GM18868 (cell line): ENCODE data around the gene IFFO2.
"Not testable (repeated sequence)": the region's sequence is repeated elsewhere in the genome, so short reads cannot be mapped to it uniquely, and the experiment has no call there.

Source experiments
- ATAC-seq: cut with Tn5 transposase; IDR thresholded peaks from one replicate; pipeline ENCODE4 v1.9.1; 2021; ENCODE audit warnings: mild to moderate bottlenecking, moderate library complexity; ENCODE audit not compliant: unreplicated experiment

Gene IFFO2

DNA sequence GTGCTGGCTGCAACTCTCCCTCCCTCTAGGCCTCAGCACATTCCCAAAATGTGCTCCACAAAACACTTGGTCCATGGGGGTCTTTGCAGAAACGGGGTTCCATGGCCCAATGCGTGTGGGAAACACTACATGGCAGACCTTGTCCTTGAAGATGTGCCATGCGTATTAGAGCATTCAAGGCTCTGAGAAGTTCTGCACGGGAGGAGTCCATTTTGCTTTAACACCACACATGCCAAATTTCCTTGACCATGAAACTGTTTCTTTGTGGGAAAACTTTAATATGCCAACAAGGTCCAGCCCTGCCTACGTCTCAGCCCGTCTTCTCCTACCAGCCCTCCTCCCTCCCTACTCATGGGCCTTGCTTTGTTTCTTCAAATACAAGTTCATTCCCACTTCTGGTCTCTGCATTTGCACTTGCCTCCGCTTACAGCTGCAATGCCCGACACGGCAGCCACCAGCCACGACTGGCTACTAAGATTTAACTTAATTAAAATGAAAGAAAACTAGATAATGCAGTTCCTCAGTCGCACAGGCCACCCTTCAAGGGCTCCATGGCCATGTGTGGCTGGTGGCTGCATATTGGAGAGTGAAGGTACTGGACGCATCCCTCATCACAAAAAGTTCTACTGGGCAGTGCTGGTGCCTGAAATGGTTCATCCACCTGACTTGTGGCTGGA, 77.8 kb downstream of the IFFO2 start:
- no peak for ATAC-seq

DNA sequence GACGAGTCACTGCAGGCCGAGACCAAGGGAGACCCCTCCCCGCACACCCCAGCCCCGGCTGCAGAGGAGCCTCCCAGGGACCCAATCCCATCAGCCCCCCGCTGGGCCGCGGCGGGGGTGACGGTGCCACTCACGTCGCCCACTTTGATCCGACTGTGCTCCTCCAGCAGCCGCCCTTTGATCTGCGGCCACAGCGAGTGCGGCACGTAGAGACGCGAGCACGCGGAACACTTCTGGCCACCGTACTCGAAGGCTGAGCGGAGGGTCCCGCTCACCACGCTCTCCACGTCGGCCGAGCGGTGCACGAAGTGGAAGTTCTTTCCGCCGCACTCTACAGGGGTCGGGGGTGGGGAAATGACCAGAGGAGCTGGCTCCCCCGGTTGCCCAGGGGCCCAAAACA, 79.2 kb downstream of the IFFO2 start:
- no peak for ATAC-seq

DNA sequence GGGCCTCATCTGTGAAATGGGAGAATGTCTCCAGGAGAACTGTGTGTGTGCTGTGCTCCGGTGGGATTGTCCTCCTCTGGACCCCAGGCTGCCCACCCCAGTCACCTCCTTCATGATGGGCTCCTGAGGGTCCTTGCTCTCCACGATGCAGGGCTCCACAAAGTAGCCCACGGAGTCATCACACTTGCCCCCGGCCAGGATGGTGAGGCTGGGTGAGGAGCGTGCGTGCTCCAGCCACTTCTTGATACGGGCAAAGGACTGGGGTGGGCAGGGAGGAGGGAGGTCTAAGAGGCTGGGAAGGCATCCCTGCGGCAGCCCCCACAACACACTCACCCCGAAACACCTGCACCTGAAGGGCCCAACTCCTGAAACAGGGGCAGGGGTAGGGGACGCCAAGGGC, 80.3 kb downstream of the IFFO2 start:
- no peak for ATAC-seq

DNA sequence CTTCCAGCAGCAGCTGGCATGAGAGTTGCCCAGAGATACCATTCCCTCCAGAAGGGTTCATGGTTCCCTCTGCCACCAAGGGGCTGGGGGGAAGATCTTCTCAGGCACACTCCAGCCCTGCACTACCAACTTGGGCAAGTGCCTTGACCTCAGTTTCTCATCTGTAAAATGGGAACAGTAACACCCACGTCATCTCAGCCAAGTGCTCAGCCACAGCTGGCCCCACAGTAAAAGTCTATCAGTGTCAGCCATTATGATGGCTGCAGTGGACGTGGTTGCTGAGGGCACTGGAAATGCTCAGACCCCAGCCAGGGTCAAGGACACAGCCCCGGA, 80.7 kb downstream of the IFFO2 start:
- no peak for ATAC-seq

DNA sequence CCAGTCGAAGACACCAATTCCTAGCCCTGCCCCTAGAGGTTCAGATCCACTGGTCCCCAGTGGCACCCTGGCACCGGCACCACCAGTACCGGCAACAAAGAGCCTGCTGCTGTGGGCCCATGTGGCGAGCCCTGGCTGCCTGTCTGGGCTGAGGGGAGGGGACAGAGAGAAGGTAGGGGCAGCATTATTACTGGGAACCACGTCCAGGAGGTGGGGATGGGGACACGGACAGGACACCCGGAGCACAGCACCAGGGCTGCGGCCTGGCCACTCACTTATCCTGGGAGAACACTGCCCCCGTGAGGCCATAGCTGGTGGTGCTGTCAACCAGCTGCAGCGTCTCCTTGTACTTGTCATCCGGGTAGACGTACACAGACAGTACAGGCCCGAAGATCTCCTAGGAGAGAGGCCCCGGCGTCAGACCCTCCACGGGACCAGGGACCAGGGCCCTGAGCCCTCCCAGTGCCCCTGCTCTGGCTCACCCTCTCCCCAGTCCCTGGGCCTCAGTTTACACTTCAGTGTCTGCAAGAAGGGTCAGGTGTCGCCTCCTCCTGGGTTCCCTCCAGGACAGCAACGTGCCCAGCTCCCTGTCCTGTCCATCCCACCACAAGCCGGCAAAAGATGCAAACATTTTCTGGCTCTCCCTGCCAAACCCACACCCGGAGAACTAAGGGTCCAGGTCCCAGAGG, 81.2 kb downstream of the IFFO2 start:
- no peak for ATAC-seq

DNA sequence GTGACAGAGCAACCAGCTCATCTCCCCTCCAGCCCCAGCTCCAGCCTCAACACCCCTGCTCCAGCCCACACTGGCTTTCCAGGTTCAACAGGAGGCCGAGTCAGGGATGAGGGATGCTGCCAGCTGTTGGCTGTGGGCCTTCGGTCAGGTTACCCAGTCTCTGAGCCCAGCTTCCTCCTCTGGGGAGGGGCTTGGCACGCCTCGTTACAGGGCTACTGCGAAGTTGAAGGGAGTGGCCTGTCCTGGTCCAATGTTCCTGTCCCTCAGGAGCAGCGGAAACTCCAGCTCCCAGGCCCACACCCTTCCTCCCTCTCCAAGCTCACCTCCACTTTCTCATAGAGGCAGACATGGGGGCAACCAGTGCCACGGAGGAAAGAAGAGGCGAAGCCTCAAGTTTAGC, 81.9 kb downstream of the IFFO2 start:
- no peak for ATAC-seq

DNA sequence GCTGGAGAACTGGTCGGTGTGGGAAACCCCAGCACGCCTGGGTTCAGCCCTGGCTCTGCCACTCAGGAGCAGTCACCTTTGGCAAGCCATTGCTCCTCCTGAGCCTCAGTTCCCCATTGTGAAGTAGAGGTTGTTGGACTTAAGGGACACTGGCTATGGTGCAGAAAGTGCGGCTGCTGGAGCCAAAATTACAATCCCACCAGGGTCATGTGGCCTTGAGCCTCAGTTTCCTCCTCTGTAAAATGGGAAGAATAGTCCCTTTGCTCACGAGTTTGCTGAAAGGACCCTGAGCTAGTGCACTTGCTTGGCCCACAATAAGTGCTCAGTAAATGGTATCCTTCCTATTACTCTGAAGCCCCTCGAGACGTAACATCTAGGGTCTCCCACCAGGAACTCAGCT, 82.4 kb downstream of the IFFO2 start:
- no peak for ATAC-seq

DNA sequence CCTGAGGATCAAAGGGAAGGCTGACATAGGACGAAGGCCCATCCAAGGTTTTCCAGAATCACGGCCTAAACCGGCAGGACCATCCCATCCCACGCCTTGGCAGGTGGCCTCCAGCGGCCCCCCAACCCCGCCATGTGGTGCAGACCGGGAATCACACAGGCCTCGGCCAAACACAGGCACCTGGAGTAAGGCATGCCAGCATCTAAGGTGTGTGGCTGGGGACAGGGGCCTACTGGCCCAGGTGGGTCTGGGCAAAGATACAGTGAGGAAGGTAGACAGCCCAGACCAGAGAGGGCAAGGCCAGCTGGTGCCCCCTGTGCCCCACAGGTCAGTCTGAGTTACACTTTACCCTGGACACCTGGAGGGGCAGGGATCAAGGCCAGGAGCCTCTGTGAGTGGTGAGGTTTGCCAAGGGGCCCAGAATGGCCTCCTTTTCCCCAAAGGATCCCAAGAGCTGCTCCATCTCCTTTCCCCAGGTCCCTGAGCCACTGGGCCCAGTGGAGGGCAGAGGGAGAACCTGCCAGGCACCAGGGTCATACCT, 84.3 kb downstream of the IFFO2 start:
- ATAC-seq, result no peak

DNA sequence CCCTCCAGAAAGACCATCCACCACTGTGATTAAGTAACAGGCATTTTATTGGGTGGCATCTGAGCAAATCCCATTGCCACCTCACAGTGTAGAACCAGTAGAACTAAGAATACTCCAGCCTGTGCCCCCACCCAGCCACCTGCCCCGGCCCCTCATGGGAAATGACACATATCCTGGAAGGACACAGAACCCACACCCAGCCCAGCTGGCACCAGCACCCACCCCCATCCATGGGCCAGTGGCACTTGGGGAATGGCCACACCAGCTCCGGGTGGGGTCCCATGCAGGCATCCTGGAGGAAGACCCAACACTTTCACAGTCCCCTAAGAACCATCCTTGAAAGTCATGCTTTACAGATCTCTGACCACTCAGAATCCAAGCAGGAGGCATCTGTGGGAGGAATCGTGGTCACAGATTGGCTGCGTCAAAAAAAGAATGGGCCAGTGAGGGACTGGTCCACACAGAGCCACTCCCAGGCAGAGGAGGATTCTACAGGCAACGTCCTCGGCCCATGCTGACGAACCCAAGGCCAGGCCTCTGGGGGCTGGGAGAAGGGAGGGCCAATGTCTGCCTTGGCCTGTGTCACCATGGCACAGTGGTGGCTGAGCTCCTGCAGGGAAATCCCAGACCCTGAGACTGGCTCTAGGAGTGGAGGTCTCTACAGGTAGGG, 84.9 kb downstream of the IFFO2 start:
- no peak for ATAC-seq

DNA sequence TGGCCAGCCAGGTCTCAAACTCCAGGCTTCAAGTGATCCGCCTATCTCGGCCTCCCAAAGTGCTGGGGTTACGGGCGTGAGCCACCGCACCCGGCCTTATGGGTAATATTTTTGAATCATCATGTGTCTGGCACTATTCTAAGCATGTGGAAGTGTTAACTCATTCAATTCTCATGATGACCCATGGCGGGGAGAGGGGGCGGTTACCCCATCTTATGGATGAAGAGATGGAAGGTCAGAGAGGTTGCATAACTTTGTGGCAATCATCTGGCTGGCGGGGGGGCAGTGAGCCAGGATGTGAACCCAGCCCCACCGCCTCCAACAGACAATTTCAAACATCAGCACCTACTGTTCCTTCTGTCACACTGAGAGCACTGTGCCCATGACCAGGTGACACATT, 85.5 kb downstream of the IFFO2 start:
- no peak for ATAC-seq

DNA sequence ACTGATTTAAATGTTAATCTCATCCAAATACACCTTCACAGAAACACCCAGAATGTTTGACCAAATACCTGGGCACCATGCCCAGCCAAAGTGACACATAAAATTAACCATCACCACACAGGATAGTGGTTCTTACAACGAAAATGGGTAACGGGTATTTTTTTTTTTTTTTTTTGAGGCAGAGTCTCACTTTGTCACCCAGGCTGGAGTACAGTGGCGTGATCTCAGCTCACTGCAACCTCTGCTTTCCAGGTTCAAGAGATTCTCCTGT, 85.9 kb downstream of the IFFO2 start:
- not testable (repeated sequence) for ATAC-seq

DNA sequence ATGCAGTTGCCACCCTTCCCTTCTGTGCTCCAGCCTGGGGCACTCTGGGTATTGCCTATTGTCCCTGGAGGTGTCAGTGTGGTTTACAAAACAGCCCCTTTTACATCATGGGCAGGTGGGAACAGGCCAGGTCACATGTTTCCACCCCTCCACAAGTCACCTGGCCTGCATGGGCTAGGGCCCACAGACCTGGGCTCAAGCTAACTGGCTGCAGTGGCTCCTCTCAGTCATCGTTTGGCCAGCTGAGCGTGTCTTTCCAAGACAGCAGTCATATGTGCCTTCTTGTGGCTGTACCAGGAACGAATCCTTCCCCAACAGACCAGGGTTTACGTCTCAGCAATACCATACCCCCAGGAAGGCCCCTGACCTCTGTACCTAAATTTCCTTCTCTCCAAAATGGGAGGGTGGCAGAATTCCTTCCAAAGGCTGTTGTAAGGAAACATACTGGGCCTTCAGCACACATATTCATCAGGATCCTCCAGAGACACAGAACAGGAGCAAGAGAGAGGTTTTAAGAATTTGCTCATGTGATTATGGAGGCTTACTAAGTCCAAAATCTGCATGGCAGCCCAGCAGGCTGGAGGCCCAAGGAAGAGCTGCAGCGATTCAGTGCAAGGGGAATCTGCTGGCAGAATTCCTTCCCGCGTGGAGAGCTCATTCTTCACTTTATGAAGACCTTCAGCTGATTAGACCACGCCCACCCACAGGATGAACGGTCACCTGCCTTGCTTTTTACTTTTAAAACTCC, 86.5 kb downstream of the IFFO2 start:
- no peak for ATAC-seq

DNA sequence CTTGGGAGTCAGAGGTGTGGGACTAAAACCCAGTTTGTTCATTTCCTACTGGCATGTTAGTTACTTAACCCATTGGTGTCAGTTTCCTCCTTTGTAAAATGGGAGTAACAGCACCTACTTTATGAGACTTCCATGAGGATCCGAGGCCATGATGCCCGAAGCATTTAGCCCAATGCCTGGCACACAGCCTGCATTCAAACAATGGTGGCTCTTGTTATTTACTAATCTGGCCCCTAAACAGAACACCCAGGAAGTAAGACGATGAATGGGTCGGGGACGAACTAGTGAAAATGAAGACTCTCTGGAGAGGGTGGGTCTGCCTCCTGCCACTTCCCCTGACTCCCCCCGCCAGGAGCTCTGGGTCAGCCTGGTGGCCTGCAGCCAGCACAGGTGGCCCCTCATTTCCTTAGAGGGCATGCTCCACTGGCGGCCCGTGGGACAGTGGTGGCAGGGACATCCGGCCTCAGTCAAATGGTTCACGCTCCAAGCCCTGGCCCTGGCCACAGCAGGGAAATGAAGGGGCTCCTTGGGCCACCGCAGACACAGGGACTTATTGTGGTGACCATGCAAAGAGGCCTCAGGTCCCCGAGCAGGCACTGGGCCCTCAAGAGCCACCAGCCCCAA, 87.6 kb downstream of the IFFO2 start:
- ATAC-seq, result no peak

DNA sequence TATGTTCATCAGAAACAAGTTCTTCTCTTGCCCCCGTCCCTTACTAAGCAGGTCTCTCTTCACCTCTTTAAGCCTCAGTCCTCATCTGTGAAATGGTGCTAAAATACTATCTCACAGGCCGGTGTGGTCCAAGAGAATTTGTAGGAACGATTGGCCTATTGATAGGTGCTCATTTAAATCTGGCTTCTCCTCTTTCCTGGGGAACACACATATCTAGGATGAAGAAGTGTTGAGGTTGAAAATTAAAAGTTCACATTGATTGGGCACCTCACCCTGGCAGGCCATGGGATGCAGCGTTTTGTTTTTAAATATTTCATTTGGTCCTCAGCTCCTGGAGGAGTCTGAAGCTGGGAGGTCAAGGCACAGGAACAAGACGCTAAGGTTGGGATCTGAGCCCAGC, 88.1 kb downstream of the IFFO2 start:
- no peak for ATAC-seq

DNA sequence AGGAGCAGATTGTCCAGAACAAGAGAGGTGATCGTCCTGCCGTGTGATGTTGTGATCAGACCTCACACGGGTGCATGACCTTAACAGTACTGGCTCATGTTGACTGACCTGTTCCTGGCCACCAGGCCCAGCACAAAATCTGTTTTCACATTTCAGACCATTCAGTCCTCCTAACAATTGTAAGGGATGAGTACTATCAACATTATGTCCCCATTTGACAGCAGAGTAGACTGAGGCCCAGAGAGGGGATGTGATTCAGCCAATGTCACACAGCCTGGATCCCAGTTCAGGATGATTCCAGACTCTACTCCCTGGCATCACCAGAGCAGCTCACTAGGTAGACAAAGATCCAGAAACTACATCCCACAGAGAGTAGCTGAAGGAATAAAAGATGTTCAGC, 89.6 kb downstream of the IFFO2 start:
- no peak for ATAC-seq

DNA sequence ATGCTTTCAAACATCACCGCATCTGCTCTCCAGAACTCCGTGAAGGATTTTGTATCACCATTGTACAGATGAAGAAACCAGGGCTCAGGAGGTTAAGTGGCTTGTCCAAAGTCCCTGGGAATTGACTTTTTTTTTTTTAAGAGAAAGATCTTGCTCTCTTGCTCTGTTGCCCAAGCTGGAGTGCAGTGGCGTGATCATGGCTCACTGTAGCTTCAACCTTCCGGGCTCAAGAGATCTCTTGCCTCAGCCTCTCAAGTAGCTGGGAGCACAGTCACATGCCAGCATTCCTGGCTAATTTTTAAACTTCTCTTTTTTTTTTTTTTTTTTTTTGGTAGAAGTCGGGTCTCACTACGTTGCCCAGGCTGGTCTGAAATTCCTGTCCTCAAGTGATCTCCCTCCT, 90.2 kb downstream of the IFFO2 start:
- ATAC-seq, result no peak

DNA sequence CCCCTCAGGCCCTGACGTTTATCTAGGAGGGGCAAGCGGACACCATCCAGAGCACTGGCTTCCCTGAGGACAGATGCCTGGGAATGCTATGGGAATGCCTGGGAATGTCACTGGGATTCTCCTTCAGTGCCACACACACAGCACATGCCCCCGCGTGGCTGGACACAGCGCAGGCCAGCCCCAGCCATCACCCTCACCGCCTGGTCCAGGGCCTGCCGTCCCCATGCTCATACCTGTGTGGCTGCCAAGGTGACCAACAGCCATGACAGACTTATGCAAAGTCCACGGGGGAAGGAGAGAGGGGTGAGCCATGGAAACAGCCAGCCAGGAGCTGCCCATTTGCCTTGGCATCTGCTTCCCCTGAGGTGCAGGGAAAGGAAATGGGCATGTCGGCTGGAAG, 91.3 kb downstream of the IFFO2 start:
- no peak for ATAC-seq

DNA sequence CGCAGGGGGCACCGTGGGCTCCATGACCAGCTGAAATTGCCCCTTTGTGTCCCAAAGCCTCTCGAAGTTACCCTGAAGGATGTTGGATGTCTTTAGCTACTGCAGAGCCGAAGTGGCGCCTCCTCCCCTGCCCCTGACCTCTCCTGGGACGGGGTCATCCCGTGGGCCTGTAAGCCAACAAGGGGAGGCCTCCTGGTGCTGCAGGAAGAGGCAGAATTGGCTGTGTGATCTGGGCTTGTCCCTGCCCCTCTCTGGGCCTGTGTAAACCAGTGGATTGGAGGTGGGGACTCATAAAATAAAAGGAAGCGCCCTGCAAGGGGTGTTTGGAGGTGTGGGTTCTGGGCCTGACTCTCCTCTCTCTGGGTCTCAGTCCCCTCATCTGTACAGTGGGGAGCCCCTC, 94.9 kb downstream of the IFFO2 start:
- no peak for ATAC-seq

DNA sequence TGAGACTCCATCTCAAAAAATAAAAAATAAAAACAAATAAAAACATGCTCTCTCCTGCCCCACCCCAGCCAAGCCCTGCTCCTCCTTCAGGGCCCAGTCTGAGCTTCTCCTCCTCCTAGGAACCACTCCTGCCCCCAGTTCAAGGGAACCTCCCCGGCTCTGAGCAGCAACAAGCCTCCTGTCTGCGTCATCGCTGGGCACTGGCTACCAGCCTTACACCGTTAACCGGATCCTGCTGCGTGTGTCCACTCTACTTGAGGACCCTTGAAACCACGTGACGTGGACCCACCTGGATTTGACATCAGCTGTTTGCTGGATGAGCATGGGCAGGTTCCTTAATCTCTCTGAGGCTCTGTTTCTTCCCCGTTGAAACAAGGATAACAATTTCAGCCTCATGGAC, 95.4 kb downstream of the IFFO2 start:
- ATAC-seq, result no peak

DNA sequence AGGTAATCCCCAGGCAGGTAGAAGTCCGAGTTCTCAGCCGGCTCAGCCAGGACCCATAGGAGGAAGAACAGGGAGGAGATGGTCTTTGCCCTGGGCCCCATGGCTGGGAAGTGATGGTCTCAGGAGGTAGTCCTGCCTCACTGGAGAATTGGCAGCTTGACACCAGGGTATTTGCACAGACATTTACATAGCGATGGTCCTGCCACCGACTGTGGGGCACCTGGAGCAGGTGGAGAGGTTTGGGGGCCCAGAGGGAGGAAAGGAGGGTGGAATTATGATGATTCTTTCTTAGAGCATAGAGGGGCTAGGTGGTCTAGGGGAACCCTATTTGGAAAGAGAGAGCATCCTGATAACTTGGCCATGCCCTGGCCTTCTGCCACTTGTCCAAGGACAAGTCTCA, 96.9 kb downstream of the IFFO2 start, which contains the start of gene TAS1R2:
Gene TAS1R2 (minus strand): TSS at position 101 of the 400 bp plus-strand sequence. CDS start 0 bp downstream, at position 101.
- ATAC-seq, result no peak

DNA sequence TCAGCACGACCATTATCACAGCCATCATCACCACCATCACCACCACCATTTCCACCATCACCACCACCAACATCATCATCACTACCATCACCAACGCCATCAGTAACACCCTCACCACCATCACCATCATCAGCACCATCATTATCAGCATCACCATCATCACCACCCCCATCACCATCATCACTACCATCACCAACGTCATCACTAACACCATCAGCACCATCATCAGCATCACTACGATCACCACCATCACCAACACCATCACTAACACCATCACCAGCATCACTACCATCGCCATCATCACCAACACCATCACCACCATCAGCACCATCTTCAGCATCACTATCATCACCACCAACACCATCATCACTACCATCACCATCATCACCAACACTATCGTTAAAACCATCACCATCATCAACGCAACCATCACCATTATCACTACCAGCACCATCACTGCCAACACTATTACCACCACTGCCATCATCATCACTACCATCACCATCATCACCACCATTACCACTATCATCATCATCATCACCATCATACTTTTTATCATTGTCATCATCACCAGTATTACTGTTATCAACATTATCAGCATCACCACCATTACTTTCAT, 98.3 kb downstream of the IFFO2 start:
- no peak for ATAC-seq
